ENCODE results near the gene LRRC49. TPM values are rescaled to one million over a fixed set of nuclear protein-coding genes. Genes with fewer than 3 reads are reported as not detected.
"Not testable (repeated sequence)": the region's sequence is repeated elsewhere in the genome, so short reads cannot be mapped to it uniquely, and the experiment has no call there.

LRRC49 gene
- total and polyA plus RNA-seq, 2 donors = 6.5 to 35.3 TPM

- Histone ChIP-seq H3K36me3 (ENCODE audit: insufficient read depth) (no peaks in the 10 kb centered on the region), H3K27ac (ENCODE audit: low read depth) (no peak overlapping the region), H3K4me1 (ENCODE audit: insufficient read depth) (no peaks in the 10 kb centered on the region), H3K4me3 (ENCODE audit: low read depth, low read length) (no peak overlapping the region)
- DNase-seq (ENCODE audit: extremely low spot score) = no peak
- 84% methylated on average over 2 of the region's 2 CpGs for WGBS
Observed at GRCh38 chr15:70923311-70924080, 30.9 kb downstream of the LRRC49 start.

- H3K36me3 ChIP-seq (ENCODE audit: insufficient read depth); H3K4me3 ChIP-seq (ENCODE audit: low read depth, low read length); H3K4me1 ChIP-seq (ENCODE audit: insufficient read depth); H3K27ac ChIP-seq (ENCODE audit: low read depth); DNase-seq (ENCODE audit: extremely low spot score): not testable (repeated sequence)
- WGBS = 79% methylated on average over 1 of the region's 1 CpG
Observed at GRCh38 chr15:70926914-70927313, 34.3 kb downstream of the LRRC49 start.

GRCh38 chr15:70931821-70932220, 39.2 kb downstream of the LRRC49 start:
- Histone ChIP-seq H3K4me3 (ENCODE audit: low read depth, low read length) (no peak overlapping the region), H3K27ac (ENCODE audit: low read depth) (no peak overlapping the region), H3K36me3 (ENCODE audit: insufficient read depth) (no peaks in the 10 kb centered on the region), H3K4me1 (ENCODE audit: insufficient read depth) (no peaks in the 10 kb centered on the region)
- DNase-seq (ENCODE audit: extremely low spot score) = no peak

- no peak overlapping the region for H3K27ac ChIP-seq (ENCODE audit: low read depth)
- no peak for DNase-seq (ENCODE audit: extremely low spot score)
- no peaks in the 10 kb centered on the region for H3K4me1 ChIP-seq (ENCODE audit: insufficient read depth)
- no peaks in the 10 kb centered on the region for H3K36me3 ChIP-seq (ENCODE audit: insufficient read depth)
- 87% methylated on average over 2 of the region's 2 CpGs for WGBS
- no peak overlapping the region for H3K4me3 ChIP-seq (ENCODE audit: low read depth, low read length)
Observed at GRCh38 chr15:70932397-70932796, 39.8 kb downstream of the LRRC49 start.

- no peaks in the 10 kb centered on the region for H3K4me1 ChIP-seq (ENCODE audit: insufficient read depth)
- H3K27ac ChIP-seq (ENCODE audit: low read depth) = no peak overlapping the region
- no peak for DNase-seq (ENCODE audit: extremely low spot score)
- 83% methylated on average over 3 of the region's 3 CpGs for whole genome bisulfite sequencing
- H3K4me3 ChIP-seq (ENCODE audit: low read depth, low read length) = no peak overlapping the region
- no peaks in the 10 kb centered on the region for H3K36me3 ChIP-seq (ENCODE audit: insufficient read depth)
Observed at GRCh38 chr15:70933411-70933810, 40.8 kb downstream of the LRRC49 start.

GRCh38 chr15:70935631-70936030, 43.0 kb downstream of the LRRC49 start:
- Histone ChIP-seq H3K27ac (ENCODE audit: low read depth) (no peak overlapping the region), H3K36me3 (ENCODE audit: insufficient read depth) (no peaks in the 10 kb centered on the region), H3K4me1 (ENCODE audit: insufficient read depth) (no peaks in the 10 kb centered on the region), H3K4me3 (ENCODE audit: low read depth, low read length) (no peak overlapping the region)
- 90% methylated on average over 3 of the region's 3 CpGs for WGBS
- DNase-seq (ENCODE audit: extremely low spot score) = no peak

- DNase-seq (ENCODE audit: extremely low spot score) = no peak
- Histone ChIP-seq H3K36me3 (ENCODE audit: insufficient read depth) (no peaks in the 10 kb centered on the region), H3K4me1 (ENCODE audit: insufficient read depth) (no peaks in the 10 kb centered on the region), H3K4me3 (ENCODE audit: low read depth, low read length) (no peak overlapping the region), H3K27ac (ENCODE audit: low read depth) (no peak overlapping the region)
- WGBS = 46% methylated on average over 4 of the region's 4 CpGs
Observed at GRCh38 chr15:70936326-70936725, 43.7 kb downstream of the LRRC49 start.

- WGBS = 67% methylated on average over 2 of the region's 2 CpGs
- not testable (repeated sequence) for H3K4me3 ChIP-seq (ENCODE audit: low read depth, low read length); H3K4me1 ChIP-seq (ENCODE audit: insufficient read depth); H3K27ac ChIP-seq (ENCODE audit: low read depth); H3K36me3 ChIP-seq (ENCODE audit: insufficient read depth); DNase-seq (ENCODE audit: extremely low spot score)
Observed at GRCh38 chr15:70943285-70943684, 50.7 kb downstream of the LRRC49 start.

GRCh38 chr15:70947351-70948335, 55.0 kb downstream of the LRRC49 start:
- Histone ChIP-seq H3K36me3 (ENCODE audit: insufficient read depth) (no peaks in the 10 kb centered on the region), H3K4me1 (ENCODE audit: insufficient read depth) (no peaks in the 10 kb centered on the region), H3K27ac (ENCODE audit: low read depth) (no peak overlapping the region), H3K4me3 (ENCODE audit: low read depth, low read length) (no peak overlapping the region)
- 78% methylated on average over 7 of the region's 7 CpGs for WGBS
- DNase-seq (ENCODE audit: extremely low spot score) = no peak

- H3K4me1 ChIP-seq (ENCODE audit: insufficient read depth) = no peaks in the 10 kb centered on the region
- DNase-seq (ENCODE audit: extremely low spot score) = no peak
- no peak overlapping the region for H3K27ac ChIP-seq (ENCODE audit: low read depth)
- H3K36me3 ChIP-seq (ENCODE audit: insufficient read depth) = no peaks in the 10 kb centered on the region
- H3K4me3 ChIP-seq (ENCODE audit: low read depth, low read length) = no peak overlapping the region
Observed at GRCh38 chr15:70950953-70951352, 58.3 kb downstream of the LRRC49 start.

GRCh38 chr15:70954171-70954570, 61.5 kb downstream of the LRRC49 start:
- 95% methylated on average over 1 of the region's 1 CpG for WGBS
- Histone ChIP-seq H3K27ac (ENCODE audit: low read depth) (no peak overlapping the region), H3K4me1 (ENCODE audit: insufficient read depth) (no peaks in the 10 kb centered on the region), H3K36me3 (ENCODE audit: insufficient read depth) (no peaks in the 10 kb centered on the region), H3K4me3 (ENCODE audit: low read depth, low read length) (no peak overlapping the region)
- DNase-seq (ENCODE audit: extremely low spot score) = no peak

- Histone ChIP-seq H3K27ac (ENCODE audit: low read depth) (no peak overlapping the region), H3K36me3 (ENCODE audit: insufficient read depth) (no peaks in the 10 kb centered on the region), H3K4me1 (ENCODE audit: insufficient read depth) (no peaks in the 10 kb centered on the region), H3K4me3 (ENCODE audit: low read depth, low read length) (no peak overlapping the region)
- DNase-seq (ENCODE audit: extremely low spot score) = no peak
- WGBS = 95% methylated on average over 6 of the region's 6 CpGs
Observed at GRCh38 chr15:70954733-70955132, 62.1 kb downstream of the LRRC49 start.

- H3K27ac ChIP-seq (ENCODE audit: low read depth) = no peak overlapping the region
- no peak overlapping the region for H3K4me3 ChIP-seq (ENCODE audit: low read depth, low read length)
- no peak for DNase-seq (ENCODE audit: extremely low spot score)
- H3K36me3 ChIP-seq (ENCODE audit: insufficient read depth) = no peaks in the 10 kb centered on the region
- H3K4me1 ChIP-seq (ENCODE audit: insufficient read depth) = no peaks in the 10 kb centered on the region
Observed at GRCh38 chr15:70955151-70955550, 62.5 kb downstream of the LRRC49 start.
